Articular chondrocyte of knee joint (primary cell): Measurements from ENCODE around the gene GNAL. TPM values are rescaled to one million over a fixed set of nuclear protein-coding genes. Genes with fewer than 3 reads are reported as not detected.

Experiments used
- total RNA-seq: library from RNA; depleted of rRNA; stranded (reverse); fragments of >200 nt; gene quantifications from 2 replicates; pipeline ENCODE4 v1.2.3, GENCODE V29; 2012

GNAL gene
- 7.1 and 9.6 TPM in 2 replicates for total RNA-seq

DNA sequence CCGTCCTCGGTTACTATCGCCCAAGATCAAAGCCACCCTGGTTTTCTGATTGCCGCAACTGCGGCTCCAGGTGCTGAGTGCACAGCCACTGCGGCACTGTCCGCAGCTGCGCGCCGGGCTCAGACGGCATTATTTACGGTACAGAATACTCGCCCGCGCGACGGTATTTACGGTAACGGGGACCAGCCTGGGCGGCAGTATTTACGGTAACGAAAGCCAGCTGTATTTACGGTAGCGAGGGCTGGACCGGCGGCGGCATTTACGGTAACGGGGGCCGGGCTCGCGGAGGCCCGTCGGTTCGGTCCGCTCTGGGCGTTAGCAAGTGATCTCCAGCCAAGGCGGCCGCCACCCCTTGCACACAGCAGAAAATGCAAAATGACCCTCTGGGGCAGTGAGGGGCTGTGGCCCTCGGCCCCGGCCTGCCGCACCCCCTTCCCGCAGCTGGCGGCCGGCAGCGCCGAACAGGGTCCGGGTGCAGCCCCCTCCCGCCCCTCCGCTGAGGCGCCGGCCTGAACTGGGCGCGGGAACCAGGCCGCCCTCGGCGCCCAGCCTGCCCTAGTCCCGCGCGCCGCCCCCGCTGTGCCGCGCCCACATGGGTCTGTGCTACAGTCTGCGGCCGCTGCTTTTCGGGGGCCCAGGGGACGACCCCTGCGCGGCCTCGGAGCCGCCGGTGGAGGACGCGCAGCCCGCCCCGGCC, at the start of gene GNAL:
Gene GNAL (plus strand): TSS at position 293 of the 697 bp plus-strand sequence. CDS start 300 bp downstream, at position 593.

DNA sequence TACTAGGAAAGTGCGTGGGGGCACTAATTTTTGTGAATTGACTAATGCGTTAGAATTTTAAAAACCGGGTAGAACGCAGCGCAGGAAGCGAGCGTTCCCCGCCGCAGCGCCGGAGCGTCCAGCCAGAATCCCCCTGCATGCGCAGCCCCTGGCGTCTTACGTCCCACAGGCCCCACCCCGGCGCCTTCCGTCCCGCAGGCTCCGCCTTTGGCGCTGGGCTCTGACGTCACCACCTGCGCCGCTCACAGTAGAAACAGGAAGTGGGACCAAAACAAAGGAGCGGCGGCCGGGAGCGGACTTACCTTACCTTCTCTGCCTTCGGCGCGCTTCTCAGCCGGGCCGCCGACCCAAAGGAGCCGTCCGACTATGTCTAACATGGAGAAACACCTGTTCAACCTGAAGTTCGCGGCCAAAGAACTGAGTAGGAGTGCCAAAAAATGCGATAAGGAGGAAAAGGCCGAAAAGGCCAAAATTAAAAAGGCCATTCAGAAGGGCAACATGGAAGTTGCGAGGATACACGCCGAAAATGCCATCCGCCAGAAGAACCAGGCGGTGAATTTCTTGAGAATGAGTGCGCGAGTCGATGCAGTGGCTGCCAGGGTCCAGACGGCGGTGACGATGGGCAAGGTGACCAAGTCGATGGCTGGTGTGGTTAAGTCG, 162.2 kb downstream of the GNAL start, which contains the start of gene CHMP1B:
Gene CHMP1B (plus strand): TSS at position 268 of the 660 bp plus-strand sequence. CDS start 99 bp downstream, at position 367.

GRCh38 chr18:11908182-11909060, 219.4 kb downstream of the GNAL start, which contains the start of gene MPPE1:
Gene MPPE1, minus strand, starts transcription at chr18:11908317. Its CDS starts 11,053 bp downstream, at chr18:11897264.

Other genes starting within 250 kb of the GNAL start
- not detected in 2 replicates for gene SLC35G4, start 79.7 kb upstream of the GNAL start, total RNA-seq
- gene CHMP1B, start 162.1 kb downstream of the GNAL start, total RNA-seq, result 115 and 150 TPM in 2 replicates
- gene MPPE1, start 219.1 kb downstream of the GNAL start, total RNA-seq, result 45.9 and 52.1 TPM in 2 replicates